ENCODE data around the gene TIAM1. TPM values are rescaled to one million over a fixed set of nuclear protein-coding genes. Genes with fewer than 3 reads are reported as not detected.

The TIAM1 gene
- total RNA-seq, 1 donor: 16.3 TPM

GRCh38 chr21:31289702-31290101 lies 54.4 kb downstream of the TIAM1 start:
- Histone ChIP-seq H3K27me3 (ENCODE audit: insufficient read depth, low read length) (no peaks in the 10 kb centered on the region), H3K4me1 (ENCODE audit: insufficient read depth, low read length) (peaks cover 35% of the 10 kb centered on the region), H3K4me3 (ENCODE audit: insufficient read depth, low read length) (no peak overlapping the region), H3K4me2 (ENCODE audit: insufficient read depth, low read length) (peak overlapping the region; percentile 34), H3K9me3 (ENCODE audit: low read depth, low read length) (no peaks in the 10 kb centered on the region), H2AFZ (ENCODE audit: low read length) (no peak overlapping the region), H3K27ac (ENCODE audit: low read depth, low read length) (peak overlapping the region; percentile 45), H4K20me1 (ENCODE audit: insufficient read depth, low read length) (no peaks in the 10 kb centered on the region), H3K36me3 (ENCODE audit: insufficient read depth, low read length) (no peaks in the 10 kb centered on the region), H3K79me2 (ENCODE audit: insufficient read depth, low read length) (no peaks in the 10 kb centered on the region)
- peak; percentile 5 for DNase-seq (ENCODE audit: insufficient read length, low spot score, missing footprints)
- no peak for TF ChIP-seq CTCF (IDR thresholded peaks at IDR 0.05; ENCODE audit: extremely low read depth, low read depth, low read length)

GRCh38 chr21:31288191-31288590 lies 55.9 kb downstream of the TIAM1 start:
- TF ChIP-seq CTCF (IDR thresholded peaks at IDR 0.05; ENCODE audit: extremely low read depth, low read depth, low read length): no peak
- Histone ChIP-seq H3K4me3 (ENCODE audit: insufficient read depth, low read length) (no peak overlapping the region), H3K9me3 (ENCODE audit: low read depth, low read length) (no peaks in the 10 kb centered on the region), H3K27ac (ENCODE audit: low read depth, low read length) (no peak overlapping the region), H3K4me2 (ENCODE audit: insufficient read depth, low read length) (no peak overlapping the region), H3K36me3 (ENCODE audit: insufficient read depth, low read length) (no peaks in the 10 kb centered on the region), H2AFZ (ENCODE audit: low read length) (no peak overlapping the region), H4K20me1 (ENCODE audit: insufficient read depth, low read length) (no peaks in the 10 kb centered on the region), H3K27me3 (ENCODE audit: insufficient read depth, low read length) (no peaks in the 10 kb centered on the region), H3K79me2 (ENCODE audit: insufficient read depth, low read length) (no peaks in the 10 kb centered on the region), H3K4me1 (ENCODE audit: insufficient read depth, low read length) (peaks cover 22% of the 10 kb centered on the region)
- DNase-seq (ENCODE audit: insufficient read length, low spot score, missing footprints): no peak

- H3K4me3 ChIP-seq (ENCODE audit: insufficient read depth, low read length): no peak overlapping the region
- no peak overlapping the region for H3K27ac ChIP-seq (ENCODE audit: low read depth, low read length)
- no peak overlapping the region for H3K4me2 ChIP-seq (ENCODE audit: insufficient read depth, low read length)
- H4K20me1 ChIP-seq (ENCODE audit: insufficient read depth, low read length): no peaks in the 10 kb centered on the region
- H3K79me2 ChIP-seq (ENCODE audit: insufficient read depth, low read length): no peaks in the 10 kb centered on the region
- no peak overlapping the region for H2AFZ ChIP-seq (ENCODE audit: low read length)
- no peak for TF ChIP-seq CTCF (IDR thresholded peaks at IDR 0.05; ENCODE audit: extremely low read depth, low read depth, low read length)
- DNase-seq (ENCODE audit: insufficient read length, low spot score, missing footprints): no peak
- no peaks in the 10 kb centered on the region for H3K36me3 ChIP-seq (ENCODE audit: insufficient read depth, low read length)
- no peaks in the 10 kb centered on the region for H3K9me3 ChIP-seq (ENCODE audit: low read depth, low read length)
- peaks cover 29% of the 10 kb centered on the region for H3K4me1 ChIP-seq (ENCODE audit: insufficient read depth, low read length)
- H3K27me3 ChIP-seq (ENCODE audit: insufficient read depth, low read length): no peaks in the 10 kb centered on the region
Measured at GRCh38 chr21:31287201-31287600, 56.9 kb downstream of the TIAM1 start.

GRCh38 chr21:31286621-31287020 lies 57.4 kb downstream of the TIAM1 start:
- DNase-seq (ENCODE audit: insufficient read length, low spot score, missing footprints): no peak

More at GRCh38 chr21:31286621-31287020, 57.4 kb downstream of the TIAM1 start:
- H3K79me2 ChIP-seq (ENCODE audit: insufficient read depth, low read length): no peaks in the 10 kb centered on the region
- no peaks in the 10 kb centered on the region for H3K36me3 ChIP-seq (ENCODE audit: insufficient read depth, low read length)
- no peaks in the 10 kb centered on the region for H4K20me1 ChIP-seq (ENCODE audit: insufficient read depth, low read length)
- no peak overlapping the region for H3K4me2 ChIP-seq (ENCODE audit: insufficient read depth, low read length)
- no peak overlapping the region for H3K27ac ChIP-seq (ENCODE audit: low read depth, low read length)
- H3K4me3 ChIP-seq (ENCODE audit: insufficient read depth, low read length): no peak overlapping the region
- no peak overlapping the region for H2AFZ ChIP-seq (ENCODE audit: low read length)
- no peak for TF ChIP-seq CTCF (IDR thresholded peaks at IDR 0.05; ENCODE audit: extremely low read depth, low read depth, low read length)
- no peaks in the 10 kb centered on the region for H3K27me3 ChIP-seq (ENCODE audit: insufficient read depth, low read length)
- peaks cover 33% of the 10 kb centered on the region for H3K4me1 ChIP-seq (ENCODE audit: insufficient read depth, low read length)
- H3K9me3 ChIP-seq (ENCODE audit: low read depth, low read length): no peaks in the 10 kb centered on the region
